Stimulated activated CD4-positive, alpha-beta T cell treated with anti-CD3 and anti-CD28 coated beads, Interleukin-4, amount 100 ng/mL, for 4 hours (primary cell): Measurements from ENCODE around the gene RAB25.

Source experiments
- DNase-seq, 2 experiments: peaks; one replicate each; pipeline ENCODE4 v3.0.0-alpha.2; 2020

RAB25 gene

GRCh38 chr1:156080863-156081179 lies 19.9 kb downstream of the RAB25 start:
- DNase-seq, result no peak

DNA sequence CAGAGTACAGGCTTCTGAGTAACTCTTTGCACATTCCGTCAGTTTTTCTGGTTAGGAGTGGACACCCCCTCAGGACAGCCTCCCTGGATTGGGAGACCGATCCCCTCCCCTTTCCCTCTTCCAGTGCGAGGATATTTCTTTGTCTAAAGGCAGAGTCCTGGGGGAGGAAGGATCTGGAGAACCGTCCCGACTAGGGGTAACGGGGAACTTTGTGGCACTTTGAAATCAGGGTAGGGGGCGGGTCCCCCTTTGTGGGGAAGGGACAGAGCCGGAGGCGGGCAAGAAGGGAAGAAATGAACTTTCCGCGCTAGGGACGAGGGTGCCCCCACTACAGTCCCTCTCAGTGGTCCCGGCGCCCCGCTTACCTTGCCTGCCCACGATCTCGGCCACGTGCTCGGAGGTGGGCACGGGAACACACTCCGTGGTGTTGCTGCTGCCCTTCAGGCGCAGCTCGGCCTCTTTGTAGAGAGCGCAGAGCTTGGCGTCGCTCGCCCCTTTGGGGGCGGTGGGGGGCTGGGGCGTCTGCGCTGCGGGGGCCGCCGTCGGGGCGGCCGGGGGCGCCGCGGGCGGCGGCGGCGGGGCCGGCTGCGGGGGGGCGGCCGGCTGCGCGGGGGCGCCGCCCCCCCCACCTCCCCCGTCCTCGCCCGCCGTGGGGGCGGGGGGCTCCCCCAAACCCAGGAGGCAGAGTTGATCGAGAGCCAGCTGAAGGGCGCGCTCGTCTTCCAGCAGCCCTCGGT lies 20.4 kb downstream of the RAB25 start:
- DNase-seq, result peak in 1 of 2 experiments; percentile 34

- DNase-seq, result no peak
Measured at GRCh38 chr1:156081917-156082308, 21.0 kb downstream of the RAB25 start.

- peak; percentile 45 to 59 for DNase-seq
Measured at GRCh38 chr1:156082309-156083091, 21.5 kb downstream of the RAB25 start, which contains the start of gene MEX3A. Gene MEX3A (minus strand): TSS chr1:156082465. CDS start chr1:156081998, 467 bp downstream.

- DNase-seq, result no peak
Measured at GRCh38 chr1:156083800-156084790, 23.1 kb downstream of the RAB25 start.

- no peak for DNase-seq
Measured at GRCh38 chr1:156086256-156086662, 25.3 kb downstream of the RAB25 start.

- DNase-seq, result no peak
Measured at GRCh38 chr1:156089704-156090103, 28.7 kb downstream of the RAB25 start.

GRCh38 chr1:156090138-156090839 lies 29.3 kb downstream of the RAB25 start:
- no peak for DNase-seq

GRCh38 chr1:156090840-156091188 lies 29.9 kb downstream of the RAB25 start:
- peak; percentile 84 to 92 for DNase-seq

- DNase-seq, result no peak
Measured at GRCh38 chr1:156091610-156092009, 30.6 kb downstream of the RAB25 start.

- no peak for DNase-seq
Measured at GRCh38 chr1:156095906-156096508, 35.0 kb downstream of the RAB25 start.

DNA sequence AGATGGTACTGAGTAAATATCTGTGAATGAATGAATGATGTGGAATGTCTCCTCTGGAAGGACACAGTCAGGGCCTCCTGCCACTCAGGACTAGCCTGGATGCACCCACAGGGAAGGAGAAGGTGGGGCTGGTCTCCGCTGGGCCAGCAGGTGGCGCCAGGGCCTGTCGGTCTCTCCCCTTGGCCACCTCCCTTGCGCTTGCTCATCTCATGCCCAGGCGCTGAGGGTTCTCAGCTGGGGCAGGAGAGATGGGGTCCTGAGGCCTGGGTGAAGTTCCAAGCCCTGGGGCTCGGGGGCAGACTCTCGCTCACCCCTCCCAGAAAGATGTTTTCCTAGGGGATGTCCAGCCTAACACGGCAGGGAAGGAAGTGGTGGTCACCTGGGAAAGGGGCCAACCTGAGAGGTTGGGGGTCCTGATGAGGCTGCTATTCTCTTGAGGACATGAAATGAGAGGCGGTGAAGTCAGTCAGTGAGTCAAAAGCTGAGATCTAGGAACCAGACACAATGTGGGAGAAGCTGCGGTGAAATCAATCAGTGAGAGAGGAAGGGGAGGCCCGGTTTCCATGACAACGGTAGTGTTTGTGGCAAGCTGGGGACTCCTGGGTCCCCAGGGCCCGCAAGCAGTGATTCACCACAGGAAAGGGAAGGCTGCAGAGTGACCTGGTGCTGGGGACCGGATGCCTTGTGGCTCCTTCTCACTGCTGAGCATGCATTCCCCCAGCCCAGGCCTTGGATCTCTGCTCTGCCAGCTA lies 35.9 kb downstream of the RAB25 start:
- peak; percentile 82 to 89 for DNase-seq

DNA sequence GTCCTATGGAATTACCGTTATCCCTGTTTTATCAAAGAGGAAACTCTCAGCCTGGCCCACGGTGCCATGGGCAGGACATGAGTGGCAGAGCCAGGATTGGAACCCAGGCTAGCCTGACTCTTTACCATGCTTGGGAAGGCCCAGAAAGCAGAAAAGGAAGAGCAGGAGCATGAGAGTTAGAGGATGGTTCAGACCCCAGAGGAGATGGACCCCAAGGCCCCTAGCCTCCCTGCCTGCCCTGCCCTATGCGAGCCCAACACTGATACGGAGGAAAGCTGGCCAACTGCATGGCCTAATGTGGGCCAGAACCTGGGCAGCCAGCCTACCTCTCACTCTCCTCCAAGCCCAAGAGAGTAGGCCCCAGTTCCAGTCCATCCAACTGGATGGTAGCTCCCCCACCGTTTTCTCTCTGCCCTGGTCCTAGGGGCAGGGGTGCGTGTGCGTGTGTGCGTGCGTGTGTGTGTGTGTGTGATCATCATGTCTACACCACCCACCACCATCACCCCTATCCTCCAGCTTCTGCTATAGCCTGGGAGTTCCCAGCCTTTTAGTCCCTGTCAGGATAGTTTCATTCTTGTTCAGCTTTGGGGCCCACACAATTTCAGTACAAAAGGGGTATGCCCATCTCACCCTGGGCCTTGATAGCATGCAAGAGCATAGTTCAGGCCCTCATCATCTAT lies 36.7 kb downstream of the RAB25 start:
- DNase-seq, result no peak

DNA sequence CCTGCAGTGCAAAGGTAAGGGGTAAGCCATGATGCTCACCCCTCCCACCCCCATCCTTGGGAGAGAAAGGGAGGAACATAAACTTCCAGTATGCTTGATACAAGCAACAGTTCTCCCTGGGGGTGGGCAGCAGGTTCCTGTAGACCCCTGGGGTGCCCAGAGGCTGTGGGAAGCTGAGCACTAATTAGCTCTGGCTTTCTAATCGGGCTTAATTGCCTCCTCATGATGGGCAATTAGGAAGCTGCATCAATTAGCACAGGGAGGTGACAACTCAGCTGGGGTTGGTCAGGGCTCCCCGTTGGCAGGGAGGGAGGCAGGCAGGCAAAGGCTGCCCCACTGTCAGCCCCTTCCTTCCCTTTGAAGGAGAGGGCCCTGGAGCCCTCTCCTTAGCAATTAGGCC lies 37.8 kb downstream of the RAB25 start:
- no peak for DNase-seq

DNA sequence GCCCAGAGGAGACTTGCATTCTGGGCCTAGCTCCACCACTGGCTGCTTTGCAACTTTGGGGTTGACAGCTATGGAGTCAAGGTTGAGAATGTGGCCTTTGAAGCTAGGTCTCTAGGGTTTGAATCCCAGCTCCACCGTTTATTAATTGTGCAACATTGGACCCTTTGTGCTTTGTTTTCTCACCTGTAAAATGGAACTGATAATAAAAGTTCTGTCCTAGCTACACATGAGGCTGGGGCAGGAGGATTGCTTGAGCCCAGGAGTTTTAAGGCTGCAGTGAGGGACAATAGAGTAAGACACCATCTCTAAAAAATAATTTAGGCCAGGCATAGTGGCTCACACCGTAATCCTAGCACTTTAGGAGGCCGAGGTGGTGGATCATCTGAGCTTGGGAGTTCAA lies 38.3 kb downstream of the RAB25 start:
- no peak for DNase-seq

- DNase-seq, result no peak
Measured at GRCh38 chr1:156100205-156100995, 39.4 kb downstream of the RAB25 start.

DNA sequence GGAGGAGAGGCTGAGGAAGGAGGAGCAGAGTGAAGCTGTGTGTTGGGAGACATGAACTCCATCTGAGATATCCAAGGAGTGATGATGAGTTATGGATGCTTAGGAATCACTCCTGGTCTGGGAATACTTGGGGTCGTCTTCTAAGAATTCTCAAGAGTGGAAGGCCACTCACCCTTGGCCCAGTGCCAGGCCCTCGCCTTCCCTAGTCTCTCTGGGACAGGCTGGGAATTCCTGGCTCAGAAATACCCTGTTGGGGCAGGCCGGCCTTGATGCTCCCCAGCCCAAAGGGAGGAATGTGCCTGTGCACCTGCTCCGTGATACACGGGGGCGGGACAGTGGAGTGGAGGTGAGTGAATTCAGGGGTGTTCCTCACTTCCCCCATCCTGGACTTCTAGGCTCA lies 40.9 kb downstream of the RAB25 start:
- no peak for DNase-seq

DNA sequence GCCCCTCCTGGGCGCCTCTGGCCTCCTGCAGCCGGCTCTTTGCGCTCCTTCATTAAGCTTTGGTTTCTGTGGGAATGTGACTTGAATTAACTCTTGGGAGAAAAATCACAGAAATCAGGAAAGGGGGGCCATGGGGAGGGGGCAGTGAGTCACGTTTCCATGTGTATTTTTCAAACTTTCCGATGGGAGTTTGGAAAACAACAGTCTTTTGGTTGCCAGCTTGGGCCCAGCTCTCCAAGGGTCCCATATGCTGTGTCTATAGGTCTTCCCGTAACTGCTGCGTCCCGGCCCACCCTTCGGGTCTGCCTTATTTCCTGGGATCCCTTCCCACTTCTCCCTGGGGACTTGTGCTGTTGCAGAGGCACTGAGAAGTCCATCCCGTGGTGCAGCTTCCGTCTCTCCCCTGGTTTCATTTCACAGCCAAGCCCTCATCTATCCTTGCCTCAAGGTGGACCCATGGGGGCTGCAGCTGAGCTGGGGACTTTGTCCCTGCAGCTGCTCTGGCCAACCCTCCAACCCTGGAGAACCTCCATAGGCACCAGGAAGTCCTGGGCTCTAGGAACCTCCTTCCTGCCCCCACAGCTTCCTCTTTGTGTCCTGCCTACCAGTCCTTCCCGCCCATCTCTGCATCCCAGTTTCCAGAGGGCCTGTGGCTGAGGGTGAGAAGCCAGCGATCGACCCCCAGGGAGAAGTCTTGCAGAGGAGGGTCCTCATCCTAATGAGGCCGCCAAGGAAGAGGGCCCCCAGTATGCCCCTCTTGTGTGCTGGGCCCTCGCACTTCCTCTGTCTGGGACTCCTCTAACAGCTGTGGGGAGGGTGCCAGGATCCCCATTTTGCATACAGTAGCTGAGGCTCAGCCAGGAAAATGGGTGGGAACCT lies 41.9 kb downstream of the RAB25 start:
- no peak for DNase-seq

- peak in 1 of 2 experiments; percentile 55 for DNase-seq
Measured at GRCh38 chr1:156103521-156103947, 42.6 kb downstream of the RAB25 start.
